NOMO-1 treated with dmso at 0.1 percent for 144 hours (cell line): ENCODE data around the gene SESN3.

ENCODE experiments used
- DNase-seq: peaks from one replicate; lab custom pipeline; 2025; ENCODE audit not compliant: unreplicated experiment; lab: John Stamatoyannopoulos, UW

Gene SESN3

GRCh38 chr11:95123556-95123955, 107.4 kb downstream of the SESN3 start:
- DNase-seq: no peak

GRCh38 chr11:95121698-95122097, 109.3 kb downstream of the SESN3 start:
- DNase-seq: no peak

- no peak for DNase-seq
These were observed 111.5 kb downstream of the SESN3 start for GRCh38 chr11:95119361-95120060.

- DNase-seq: no peak
These were observed 115.4 kb downstream of the SESN3 start for GRCh38 chr11:95115597-95115996.
